ENCODE data around the gene FSTL4. TPM values are rescaled to one million over a fixed set of nuclear protein-coding genes. Genes with fewer than 3 reads are reported as not detected.

The FSTL4 gene
- total and polyA plus RNA-seq, 2 donors (not counting 1 experiment from before 2014, with no cell fraction given) = 0.31 to 6.7 TPM

GRCh38 chr5:133429046-133429445 lies 183.3 kb downstream of the FSTL4 start:
- H3K4me1 ChIP-seq (ENCODE audit: control insufficient read depth in 2 of 2, insufficient read depth in 2 of 2, low read length in 2 of 2) = peaks cover 0 to 7% of the 10 kb centered on the region in 2 donors
- H3K9ac ChIP-seq (ENCODE audit: low read length) = no peak overlapping the region
- no peaks in the 10 kb centered on the region for H3K27me3 ChIP-seq (replicated peaks in 1 of 4; ENCODE audit: control extremely low read depth in 1 of 4, control insufficient read depth in 3 of 4, insufficient read depth in 4 of 4, low read length in 3 of 4)
- ChIA-PET POLR2A (no interaction called here), CTCF (interaction anchor here (1.0 to 1.9 kb wide), 2 partner anchors 11 kb away, joined by 4 to 6 read pairs; no protein-coding TSS in a partner anchor)
- Mint-ChIP-seq H3K4me1 (no peaks in the 10 kb centered on the region), H3K9me3 (ENCODE audit: insufficient read depth) (no peaks in the 10 kb centered on the region), H3K27me3 (peaks cover 12% of the 10 kb centered on the region), H3K4me3 (no peak overlapping the region), H3K27ac (no peak overlapping the region)
- no peak overlapping the region for H2AFZ ChIP-seq (ENCODE audit: insufficient read depth, low read depth, low read length, poor library complexity, severe bottlenecking)
- DNase-seq (no peak), ATAC-seq (ENCODE audit: low read depth) (no peak)
- H4K20me1 ChIP-seq (ENCODE audit: control insufficient read depth, insufficient read depth, low read length, poor library complexity, severe bottlenecking) = no peaks in the 10 kb centered on the region
- no peaks in the 10 kb centered on the region for H3K79me2 ChIP-seq (ENCODE audit: control insufficient read depth, insufficient read depth, low read length)
- intact Hi-C loops (cut with micrococcal nuclease) = no loop called here
- H3K4me2 ChIP-seq (replicated peaks; ENCODE audit: low read depth, low read length, poor library complexity, severe bottlenecking) = no peak overlapping the region
- WGBS (ENCODE audit: insufficient coverage) = 93% methylated on average over 5 of the region's 6 CpGs
- no peak overlapping the region for H3K4me3 ChIP-seq (ENCODE audit: control extremely low read depth in 1 of 5, extremely low read depth in 1 of 5, insufficient read depth in 1 of 5, low read depth in 2 of 5, low read length in 4 of 5)
- H3K27ac ChIP-seq (ENCODE audit: low read length in 2 of 2) = no peak overlapping the region
- H3K36me3 ChIP-seq (replicated peaks in 1 of 2; ENCODE audit: control extremely low read depth in 1 of 2, control insufficient read depth in 1 of 2, extremely low read depth in 1 of 2, insufficient read depth in 2 of 2, low read length in 1 of 2) = no peaks in the 10 kb centered on the region
- H3K9me3 ChIP-seq (ENCODE audit: control extremely low read depth in 1 of 3, control insufficient read depth in 2 of 3, insufficient read depth in 1 of 3, low read length in 2 of 3) = no peaks in the 10 kb centered on the region
- TF ChIP-seq EZH2 (IDR thresholded peaks at IDR 0.05; ENCODE audit: borderline replicate concordance, insufficient read depth, low read depth, low read length, poor library complexity, severe bottlenecking) = no peak
- TF ChIP-seq, protein P1, sequence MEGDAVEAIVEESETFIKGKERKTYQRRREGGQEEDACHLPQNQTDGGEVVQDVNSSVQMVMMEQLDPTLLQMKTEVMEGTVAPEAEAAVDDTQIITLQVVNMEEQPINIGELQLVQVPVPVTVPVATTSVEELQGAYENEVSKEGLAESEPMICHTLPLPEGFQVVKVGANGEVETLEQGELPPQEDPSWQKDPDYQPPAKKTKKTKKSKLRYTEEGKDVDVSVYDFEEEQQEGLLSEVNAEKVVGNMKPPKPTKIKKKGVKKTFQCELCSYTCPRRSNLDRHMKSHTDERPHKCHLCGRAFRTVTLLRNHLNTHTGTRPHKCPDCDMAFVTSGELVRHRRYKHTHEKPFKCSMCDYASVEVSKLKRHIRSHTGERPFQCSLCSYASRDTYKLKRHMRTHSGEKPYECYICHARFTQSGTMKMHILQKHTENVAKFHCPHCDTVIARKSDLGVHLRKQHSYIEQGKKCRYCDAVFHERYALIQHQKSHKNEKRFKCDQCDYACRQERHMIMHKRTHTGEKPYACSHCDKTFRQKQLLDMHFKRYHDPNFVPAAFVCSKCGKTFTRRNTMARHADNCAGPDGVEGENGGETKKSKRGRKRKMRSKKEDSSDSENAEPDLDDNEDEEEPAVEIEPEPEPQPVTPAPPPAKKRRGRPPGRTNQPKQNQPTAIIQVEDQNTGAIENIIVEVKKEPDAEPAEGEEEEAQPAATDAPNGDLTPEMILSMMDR (IDR thresholded peaks at IDR 0.05) = no peak

- H3K4me3 Mint-ChIP-seq = no peak overlapping the region
- intact Hi-C loops (cut with micrococcal nuclease) = no loop called here
- no peaks in the 10 kb centered on the region for H4K20me1 ChIP-seq (ENCODE audit: control insufficient read depth, insufficient read depth, low read length, poor library complexity, severe bottlenecking)
- H3K4me1 ChIP-seq (ENCODE audit: control insufficient read depth in 2 of 2, insufficient read depth in 2 of 2, low read length in 2 of 2) = peaks cover 0 to 15% of the 10 kb centered on the region in 2 donors
- H3K4me2 ChIP-seq (replicated peaks; ENCODE audit: low read depth, low read length, poor library complexity, severe bottlenecking) = no peak overlapping the region
- H2AFZ ChIP-seq (ENCODE audit: insufficient read depth, low read depth, low read length, poor library complexity, severe bottlenecking) = no peak overlapping the region
- 88% methylated on average over 3 of the region's 4 CpGs for WGBS (ENCODE audit: insufficient coverage)
- no peak for DNase-seq
- peaks cover 7% of the 10 kb centered on the region for H3K4me1 Mint-ChIP-seq
- H3K9me3 ChIP-seq (ENCODE audit: control extremely low read depth in 1 of 3, control insufficient read depth in 2 of 3, insufficient read depth in 1 of 3, low read length in 2 of 3) = no peaks in the 10 kb centered on the region
- no peaks in the 10 kb centered on the region for H3K36me3 ChIP-seq (replicated peaks in 1 of 2; ENCODE audit: control extremely low read depth in 1 of 2, control insufficient read depth in 1 of 2, extremely low read depth in 1 of 2, insufficient read depth in 2 of 2, low read length in 1 of 2)
- peaks cover 15% of the 10 kb centered on the region for H3K27me3 Mint-ChIP-seq
- H3K27me3 ChIP-seq (replicated peaks in 1 of 4; ENCODE audit: control extremely low read depth in 1 of 4, control insufficient read depth in 3 of 4, insufficient read depth in 4 of 4, low read length in 3 of 4) = no peaks in the 10 kb centered on the region
- no peaks in the 10 kb centered on the region for H3K9me3 Mint-ChIP-seq (ENCODE audit: insufficient read depth)
- ATAC-seq (ENCODE audit: low read depth) = no peak
- no peak overlapping the region for H3K27ac ChIP-seq (ENCODE audit: low read length in 2 of 2)
- ChIA-PET CTCF (no interaction called here), POLR2A (no interaction called here)
- H3K79me2 ChIP-seq (ENCODE audit: control insufficient read depth, insufficient read depth, low read length) = no peaks in the 10 kb centered on the region
- no peak overlapping the region for H3K27ac Mint-ChIP-seq
- no peak overlapping the region for H3K4me3 ChIP-seq (ENCODE audit: control extremely low read depth in 1 of 5, extremely low read depth in 1 of 5, insufficient read depth in 1 of 5, low read depth in 2 of 5, low read length in 4 of 5)
- TF ChIP-seq, protein P1 (IDR thresholded peaks at IDR 0.05) = no peak
- TF ChIP-seq EZH2 (IDR thresholded peaks at IDR 0.05; ENCODE audit: borderline replicate concordance, insufficient read depth, low read depth, low read length, poor library complexity, severe bottlenecking) = no peak
- H3K9ac ChIP-seq (ENCODE audit: low read length) = no peak overlapping the region
These were observed 184.2 kb downstream of the FSTL4 start for GRCh38 chr5:133428072-133428660.

Measured in B cell (primary cell).